Tongue (tissue), 2 donors: ENCODE measurements around the gene ATP2B3. TPM values are rescaled to one million over a fixed set of nuclear protein-coding genes. Genes with fewer than 3 reads are reported as not detected.
A peak's percentile ranks its signal among the peaks of the same experiment; 100 is the strongest.

Experiments used
- DNase-seq: peaks from one replicate; pipeline ENCODE4 v3.0.0-alpha.2; 2015
- total RNA-seq: library from RNA; depleted of rRNA; stranded (reverse); fragments of >200 nt; gene quantifications from one replicate; pipeline ENCODE4 v1.2.3, GENCODE V29; 2014

ATP2B3 gene
- total RNA-seq, 1 donor from 2014 or later = 0.41 TPM

DNA sequence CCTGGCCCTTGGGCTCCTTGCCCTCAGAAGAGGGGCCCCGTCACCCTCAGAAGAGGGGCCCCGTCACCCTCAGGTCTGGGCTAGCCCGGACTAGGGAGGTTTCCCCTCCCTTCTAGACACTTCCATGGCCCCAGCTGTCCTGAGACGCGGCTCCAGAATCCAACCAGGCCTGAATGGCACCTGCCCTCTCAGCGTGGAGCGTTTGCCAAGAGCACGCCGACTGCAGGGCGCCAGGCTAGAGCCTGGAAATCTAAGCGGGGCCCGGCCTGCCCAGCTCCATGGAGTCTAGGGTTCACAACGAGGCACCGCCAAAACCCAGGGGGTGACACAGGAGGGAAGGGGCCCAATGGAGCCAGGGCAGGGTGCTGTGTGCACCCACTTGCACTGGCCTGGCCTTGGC is 7.8 kb upstream of the ATP2B3 start:
- no peak for DNase-seq

DNA sequence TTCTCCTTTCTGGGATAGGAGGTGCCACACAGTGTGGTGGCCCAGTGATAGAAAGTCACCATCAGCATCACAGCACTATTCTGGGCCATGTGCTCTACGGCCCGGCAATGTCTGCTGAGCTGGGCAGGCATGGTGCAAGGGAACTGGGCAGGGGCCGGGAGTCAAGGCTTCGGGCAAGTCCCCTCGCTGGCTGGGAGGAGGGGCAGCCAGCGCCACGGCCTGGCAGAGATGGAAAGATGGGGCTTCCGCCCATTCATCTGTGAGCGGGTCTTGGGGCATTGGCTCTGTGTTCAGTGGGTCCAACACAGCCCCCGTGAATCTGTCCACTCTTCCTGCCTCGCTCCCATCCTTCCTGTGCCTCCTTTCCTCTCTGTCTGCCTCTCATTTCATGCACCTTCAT is 7.1 kb upstream of the ATP2B3 start:
- no peak for DNase-seq

DNA sequence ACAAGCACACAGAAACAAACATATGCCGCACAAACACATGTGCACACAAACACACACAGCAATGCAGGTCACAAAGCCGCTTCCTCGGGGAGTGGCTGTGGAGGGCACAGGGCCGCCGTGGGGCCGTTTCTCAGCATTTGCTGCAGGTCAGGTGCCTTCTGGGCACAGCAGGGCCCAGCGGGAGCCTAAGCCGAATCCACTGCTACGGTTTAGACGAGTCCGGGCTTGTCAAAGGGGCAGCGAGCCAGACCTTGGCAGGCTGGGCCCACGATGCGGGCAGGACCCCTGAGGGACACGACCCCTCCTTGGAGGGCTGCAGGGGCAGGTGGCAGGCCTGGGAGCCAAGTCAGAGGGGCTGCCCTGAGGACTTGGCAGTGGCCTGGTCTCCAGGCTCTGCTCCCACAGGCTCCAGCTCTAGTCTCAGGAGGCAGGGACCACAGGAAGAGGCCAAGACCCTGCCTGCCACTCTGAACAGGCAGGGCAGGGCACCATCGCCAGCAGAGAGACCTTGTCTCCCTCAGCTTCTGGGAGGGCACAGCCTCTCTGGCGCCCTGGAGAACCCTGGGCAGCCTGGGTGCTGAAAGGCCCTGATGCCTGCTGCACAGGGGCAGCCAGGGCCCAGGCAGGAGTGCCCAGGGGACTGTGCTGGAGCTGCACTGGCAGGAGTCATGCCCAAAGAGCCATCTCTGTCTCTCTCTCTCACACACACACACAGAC is 5.5 kb upstream of the ATP2B3 start:
- DNase-seq = no peak

DNA sequence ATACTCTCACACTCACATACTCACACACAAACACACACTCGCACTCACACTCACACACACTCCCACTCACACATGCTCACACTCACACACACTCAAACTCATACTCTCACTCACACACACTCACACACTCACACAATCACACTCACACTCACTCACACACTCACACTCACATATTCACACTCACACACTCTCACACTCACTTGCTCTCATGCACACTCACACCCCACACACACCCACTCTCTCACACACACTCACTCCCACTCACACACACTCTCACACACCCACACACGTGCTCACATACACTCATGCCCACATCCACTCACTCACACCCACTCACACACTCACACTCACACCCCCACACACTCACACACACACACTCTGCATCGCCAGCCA is 4.9 kb upstream of the ATP2B3 start:
- no peak for DNase-seq

DNA sequence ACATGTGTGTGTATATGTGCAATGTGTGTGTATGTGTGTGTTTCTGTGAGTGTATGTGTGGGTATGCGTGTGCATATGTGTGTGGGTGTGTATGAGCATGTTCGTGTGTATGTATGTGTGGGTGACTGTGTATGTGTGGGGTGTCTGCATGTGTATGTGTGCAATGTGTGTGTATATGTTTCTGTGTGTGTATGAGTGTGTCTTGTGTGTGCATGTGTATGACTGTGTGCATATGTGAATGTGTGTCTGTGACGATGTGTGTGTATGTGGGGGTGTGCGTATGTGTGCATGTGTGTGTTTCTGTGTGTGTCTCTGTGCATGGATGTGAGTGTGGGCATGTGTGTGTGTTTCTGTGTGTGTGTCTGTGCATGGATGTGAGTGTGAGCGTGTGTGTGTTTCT is 4.2 kb upstream of the ATP2B3 start:
- DNase-seq = no peak

DNA sequence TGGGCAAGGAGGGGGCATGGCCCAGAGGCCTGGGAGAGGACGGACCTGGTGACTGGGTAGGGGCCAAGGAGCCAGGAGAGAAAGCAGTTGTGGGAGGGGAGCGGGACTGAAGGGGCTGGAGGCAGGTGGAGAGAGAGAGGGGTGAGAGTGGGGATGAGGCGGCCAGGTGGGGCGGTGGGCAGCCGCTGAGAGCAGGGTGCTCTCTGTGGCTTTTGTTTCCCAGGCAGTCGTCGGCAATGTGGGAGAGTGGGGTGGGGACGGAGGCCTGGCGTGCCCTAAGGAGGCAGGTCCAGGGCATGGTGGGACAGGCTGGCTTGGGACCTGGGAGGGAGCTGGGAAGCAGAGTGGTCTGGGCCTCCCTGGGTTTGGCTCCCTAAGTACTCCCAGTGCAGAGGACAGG is 3.2 kb upstream of the ATP2B3 start:
- no peak for DNase-seq

DNA sequence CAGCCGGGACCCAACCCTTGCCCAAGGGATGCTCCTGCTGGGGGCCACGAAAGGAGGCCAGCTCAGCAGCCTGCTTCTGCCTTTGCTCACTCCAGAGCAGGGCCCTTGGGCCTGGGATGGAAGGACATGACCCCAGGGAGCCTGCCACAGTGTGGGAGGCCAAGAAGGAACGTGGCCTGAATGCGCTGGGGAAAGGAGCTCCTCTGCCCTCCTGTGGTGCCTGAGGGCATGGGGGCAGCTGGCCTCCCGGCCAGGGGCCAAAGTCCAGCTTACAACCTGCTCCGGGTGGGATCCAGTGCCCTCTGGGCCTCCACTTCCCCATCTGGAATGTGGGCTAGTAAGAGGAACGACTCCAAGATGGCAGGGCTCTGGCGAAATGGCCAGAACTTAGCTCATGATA is 2.0 kb upstream of the ATP2B3 start:
- DNase-seq = no peak

DNA sequence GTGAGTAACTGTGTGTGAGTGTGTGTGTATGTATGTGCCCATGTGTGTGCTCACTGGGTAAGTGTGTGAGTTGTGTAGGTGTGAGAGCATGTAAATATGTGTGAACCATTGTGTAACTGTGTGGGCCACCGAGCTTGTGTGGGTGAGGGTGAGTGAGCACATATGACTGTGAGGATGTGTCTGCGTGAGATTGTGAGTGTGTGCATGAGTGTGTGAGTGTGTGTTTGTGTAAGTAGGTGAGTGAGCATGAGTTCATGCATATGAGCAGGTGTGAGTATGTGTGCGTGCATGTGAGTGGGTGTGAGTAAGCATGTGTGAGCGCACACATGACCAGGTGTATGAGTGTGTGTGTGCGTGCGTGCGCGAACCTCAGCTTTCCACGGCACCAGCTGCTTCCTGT is 1.4 kb upstream of the ATP2B3 start:
- no peak for DNase-seq

DNA sequence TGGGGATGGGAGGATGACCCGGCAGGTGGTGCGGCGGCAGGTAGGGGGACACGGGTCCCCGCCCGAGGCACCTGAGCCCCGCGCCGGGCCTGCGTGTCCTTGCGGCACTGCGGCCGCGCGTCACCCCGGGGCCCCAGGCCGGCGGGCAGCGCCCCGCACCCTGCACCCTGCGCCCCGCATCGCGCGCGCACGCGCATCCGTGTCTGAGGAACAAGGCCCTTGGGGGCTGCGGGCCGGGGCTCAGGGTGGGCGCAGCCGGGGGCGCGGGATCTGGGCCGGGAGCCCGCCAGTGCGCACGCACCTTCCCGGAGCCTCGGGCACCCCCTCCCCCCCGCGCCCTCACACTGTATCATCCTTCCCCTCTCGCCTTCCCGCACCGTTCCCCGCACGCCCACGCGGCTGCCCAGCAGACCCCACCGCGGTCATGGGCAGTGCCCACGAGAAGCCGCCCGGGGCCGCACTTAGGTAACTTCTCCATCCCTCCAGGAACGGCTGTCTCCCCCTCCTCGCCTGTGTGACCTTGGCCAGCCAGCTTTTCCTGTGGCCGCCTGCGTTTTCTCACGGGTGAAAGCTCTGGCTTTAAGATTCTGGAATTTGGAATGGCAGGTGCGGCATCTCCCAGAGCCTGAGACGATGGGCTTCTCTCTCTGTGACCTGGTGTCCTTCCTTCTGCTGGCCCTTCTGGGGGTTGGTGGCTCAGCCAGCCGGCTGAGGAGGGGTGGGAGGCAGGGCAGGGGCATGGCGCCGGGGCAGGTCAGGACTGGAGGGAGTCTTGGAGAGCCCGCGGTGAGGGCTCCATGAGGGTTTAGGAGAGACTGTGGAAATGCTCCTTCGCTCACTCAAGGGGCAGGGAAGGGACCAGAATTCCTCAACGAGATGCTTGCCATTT is 748 bp downstream of the ATP2B3 start:
- DNase-seq = no peak

DNA sequence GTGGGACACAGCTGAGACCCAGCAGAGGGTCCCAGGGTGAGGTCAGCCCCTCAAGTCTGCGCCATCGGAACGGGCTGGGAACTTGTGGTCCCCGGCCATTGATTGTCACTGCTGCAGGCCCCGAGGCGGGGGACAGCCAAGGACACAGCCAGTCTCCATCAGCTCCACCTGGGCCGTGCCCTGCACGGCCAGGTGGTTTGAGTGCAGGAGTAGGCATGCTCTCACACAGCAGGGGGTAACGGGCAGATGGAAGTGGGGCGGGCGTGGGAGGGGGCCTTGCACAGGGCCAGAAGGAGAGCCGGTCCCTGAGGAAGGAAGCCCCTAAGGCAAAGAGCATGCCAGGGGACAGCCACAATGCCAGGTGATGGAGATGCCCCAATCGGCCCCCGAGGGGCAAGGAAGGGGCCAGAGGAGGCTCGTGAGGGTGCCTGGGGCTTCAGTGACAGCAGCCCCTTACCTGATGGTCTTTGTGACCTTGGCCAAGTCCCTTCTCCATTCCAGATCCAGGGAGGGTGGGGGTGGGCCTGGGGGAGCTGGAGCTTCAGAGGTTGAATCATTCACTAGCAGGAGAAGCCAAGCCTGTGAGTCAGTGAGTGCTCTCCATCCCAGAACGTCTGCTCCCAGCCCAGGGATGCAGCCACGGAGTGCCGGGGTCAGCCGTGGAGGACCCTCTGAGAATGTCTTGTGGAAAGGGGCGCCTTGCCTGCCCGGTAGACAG is 2.3 kb downstream of the ATP2B3 start:
- DNase-seq = no peak

DNA sequence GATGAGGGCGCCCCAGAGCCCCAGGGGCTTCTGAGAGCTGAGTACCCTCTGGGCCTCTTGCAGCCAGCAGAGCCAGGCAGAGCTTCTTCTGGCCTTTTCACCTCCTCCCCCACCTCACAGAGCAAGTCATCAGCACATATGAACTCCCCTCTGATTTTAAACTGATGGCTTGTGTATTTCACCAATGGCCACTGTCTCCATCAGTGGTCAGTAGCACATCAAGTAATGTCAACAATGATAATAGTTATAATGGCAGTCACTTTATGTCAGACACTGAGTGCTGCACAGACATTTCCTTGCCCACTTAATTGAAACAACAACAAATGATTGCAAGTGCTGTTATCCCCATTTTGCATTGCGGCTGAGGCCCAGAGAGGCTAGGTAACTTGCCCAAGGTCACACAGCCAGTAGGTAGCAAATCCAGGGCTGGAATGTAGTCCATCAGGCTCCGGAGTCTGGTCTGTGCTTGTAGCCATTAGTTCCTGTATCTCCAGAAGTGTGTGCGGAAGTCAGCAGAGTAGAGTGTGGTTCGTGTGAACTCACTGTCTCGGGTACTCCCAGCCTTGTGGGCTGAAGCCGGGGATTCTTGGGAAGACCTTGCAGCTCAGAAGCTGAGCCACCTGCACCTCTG is 3.0 kb downstream of the ATP2B3 start:
- DNase-seq = no peak

DNA sequence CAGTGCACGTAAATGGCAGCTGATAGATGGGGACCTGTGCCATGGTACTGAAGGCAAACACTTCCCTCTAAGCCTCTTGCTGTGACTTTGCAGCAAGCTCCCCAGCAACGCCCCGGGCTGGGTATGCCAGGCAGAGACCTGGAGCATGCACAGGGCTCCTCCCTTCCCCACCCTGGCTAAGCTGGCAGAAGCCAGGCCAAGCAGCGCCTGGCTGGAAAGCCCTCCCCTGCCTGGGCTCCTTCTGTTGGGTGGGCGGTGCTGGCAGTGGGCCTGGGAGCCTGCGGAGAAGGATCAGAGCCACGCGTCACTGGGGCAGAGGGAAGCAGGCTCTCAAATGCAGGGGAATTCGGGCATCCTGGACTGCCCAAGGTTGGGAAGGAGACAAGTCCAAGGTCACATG is 3.6 kb downstream of the ATP2B3 start:
- DNase-seq = peak; percentile 76

DNA sequence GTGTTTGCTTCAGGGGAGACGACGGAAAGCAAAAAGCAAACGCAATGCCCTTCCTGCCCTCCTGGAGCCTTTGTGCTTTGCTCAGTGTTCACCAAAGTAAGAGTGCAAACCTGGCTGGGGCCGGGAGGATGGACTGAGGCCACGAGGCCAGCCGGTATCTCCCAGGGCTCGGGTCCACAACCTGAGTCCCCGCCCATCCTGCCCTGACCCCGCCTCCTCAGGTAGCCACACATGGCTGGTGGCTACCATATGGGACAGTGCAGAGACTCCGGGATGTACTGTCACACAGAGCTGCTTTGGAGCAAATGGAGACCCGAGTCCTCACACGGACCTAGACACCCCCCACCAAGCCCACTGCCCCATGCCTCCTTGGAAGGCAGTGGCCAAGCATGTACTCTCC is 4.8 kb downstream of the ATP2B3 start:
- no peak for DNase-seq

DNA sequence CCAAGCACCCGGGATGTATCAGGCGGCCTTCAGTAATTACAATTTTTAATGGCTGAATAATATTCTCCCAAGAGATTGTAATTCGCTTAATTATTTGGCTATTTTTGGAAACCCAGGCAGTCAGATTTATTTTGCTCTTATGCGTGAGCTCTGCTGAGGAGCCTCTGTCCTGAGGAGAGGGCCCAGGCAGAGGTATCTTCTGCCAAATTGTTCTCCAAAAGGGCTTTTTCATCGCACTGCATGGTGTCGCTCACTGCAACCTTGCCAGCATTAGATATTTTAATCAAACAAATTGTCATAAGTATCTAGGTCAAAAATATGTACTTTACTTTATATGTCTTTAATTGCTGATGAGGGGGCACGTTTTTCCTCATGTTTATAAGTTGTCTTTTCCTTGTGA is 5.8 kb downstream of the ATP2B3 start:
- no peak for DNase-seq

DNA sequence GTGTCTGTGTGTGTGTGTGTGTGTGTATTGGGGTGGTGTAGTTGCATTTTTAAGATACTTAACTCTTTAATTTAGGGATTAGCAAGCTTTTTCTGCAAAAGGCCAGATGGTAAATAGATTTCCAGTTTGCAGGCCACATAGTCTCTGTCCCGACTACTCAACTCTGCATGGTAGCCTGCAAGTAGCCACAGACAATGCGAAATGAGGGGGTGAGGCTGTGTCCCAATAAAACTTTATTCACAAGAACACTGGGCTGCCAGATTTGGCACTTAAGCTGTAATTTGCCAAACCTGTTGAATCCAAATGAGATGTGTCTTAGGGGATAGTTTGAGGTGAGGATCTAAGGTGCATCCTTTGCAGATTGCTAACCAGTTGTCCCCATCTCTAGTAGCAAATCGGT is 6.8 kb downstream of the ATP2B3 start:
- no peak for DNase-seq

DNA sequence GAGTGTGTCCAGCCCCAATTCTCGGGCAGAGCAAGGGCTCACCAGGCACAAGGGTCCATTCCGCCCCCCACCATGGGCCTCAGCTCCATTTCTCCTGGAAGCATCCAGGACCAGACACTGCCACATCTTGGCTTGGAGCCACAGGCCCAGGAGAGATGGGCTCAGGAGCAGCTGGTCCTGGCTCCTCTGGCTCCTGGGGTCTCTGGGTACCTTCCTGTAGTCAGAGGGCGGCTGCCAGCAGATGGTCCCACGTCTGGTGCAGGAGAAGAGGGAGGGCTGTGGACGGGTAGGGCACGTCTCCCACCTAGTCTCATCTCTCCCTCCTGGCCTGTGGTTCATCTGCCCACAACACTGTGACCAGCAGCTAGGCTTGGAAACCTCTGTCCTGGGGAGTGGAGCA is 8.0 kb downstream of the ATP2B3 start:
- DNase-seq = no peak

DNA sequence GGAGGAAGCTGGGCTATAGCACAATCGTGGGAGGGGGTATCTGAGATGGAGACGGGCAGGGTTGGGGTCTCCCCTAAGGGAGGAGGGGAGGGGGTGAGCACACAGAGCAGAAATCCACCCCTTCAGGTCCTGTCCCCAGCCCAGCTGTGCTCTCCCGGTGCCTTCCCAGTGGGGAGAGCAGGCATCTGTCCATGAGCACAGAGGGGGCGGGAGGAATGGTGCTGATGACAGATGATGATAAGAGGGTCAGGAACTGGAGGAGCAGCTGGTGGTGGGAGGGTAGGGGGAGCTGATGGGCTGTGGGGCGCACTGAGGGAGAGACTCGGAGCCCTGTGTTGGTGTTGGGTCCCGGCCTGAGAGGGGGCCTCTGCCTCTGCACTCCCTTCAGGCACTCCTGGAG is 8.6 kb downstream of the ATP2B3 start:
- peak; percentile 44 for DNase-seq

DNA sequence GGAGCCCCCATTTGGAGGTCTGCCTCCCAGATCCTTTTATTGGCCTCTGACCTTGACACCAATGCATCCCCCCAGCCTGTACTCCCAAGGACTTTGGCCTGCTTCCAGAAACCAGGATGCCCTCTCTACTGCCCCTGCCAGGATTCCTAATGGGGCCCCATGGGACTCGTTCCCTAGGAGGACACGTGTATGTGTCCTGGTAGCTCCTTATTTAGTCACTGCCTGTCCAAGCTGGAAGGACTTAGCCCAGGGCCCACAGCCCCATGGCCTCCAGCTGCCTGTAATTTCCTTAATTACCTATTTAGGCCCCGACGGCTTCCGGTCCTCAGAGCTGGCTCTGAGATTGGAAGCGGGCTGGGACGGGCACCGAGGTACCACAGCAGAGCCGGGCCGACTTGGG is 9.4 kb downstream of the ATP2B3 start:
- no peak for DNase-seq

DNA sequence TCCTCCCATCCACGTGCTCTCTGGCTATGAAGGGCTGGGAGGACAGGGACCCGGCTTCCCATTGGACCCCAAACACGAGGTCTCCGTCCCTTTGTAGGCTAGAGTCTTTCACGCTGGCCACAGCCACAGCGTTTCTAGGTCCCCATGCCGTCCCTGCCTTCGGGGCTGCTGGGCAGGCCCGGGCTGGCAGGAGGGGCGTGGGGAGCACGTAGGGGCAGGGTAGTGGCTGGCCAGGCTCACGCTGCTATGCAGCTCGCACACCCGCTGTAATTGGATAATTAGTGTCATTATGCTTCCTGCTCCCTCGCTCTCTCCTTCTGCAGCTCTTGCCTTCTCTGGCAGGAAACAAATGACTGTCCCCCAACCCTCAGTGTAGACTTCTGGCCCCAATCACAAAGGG is 9.8 kb downstream of the ATP2B3 start:
- no peak for DNase-seq

DNA sequence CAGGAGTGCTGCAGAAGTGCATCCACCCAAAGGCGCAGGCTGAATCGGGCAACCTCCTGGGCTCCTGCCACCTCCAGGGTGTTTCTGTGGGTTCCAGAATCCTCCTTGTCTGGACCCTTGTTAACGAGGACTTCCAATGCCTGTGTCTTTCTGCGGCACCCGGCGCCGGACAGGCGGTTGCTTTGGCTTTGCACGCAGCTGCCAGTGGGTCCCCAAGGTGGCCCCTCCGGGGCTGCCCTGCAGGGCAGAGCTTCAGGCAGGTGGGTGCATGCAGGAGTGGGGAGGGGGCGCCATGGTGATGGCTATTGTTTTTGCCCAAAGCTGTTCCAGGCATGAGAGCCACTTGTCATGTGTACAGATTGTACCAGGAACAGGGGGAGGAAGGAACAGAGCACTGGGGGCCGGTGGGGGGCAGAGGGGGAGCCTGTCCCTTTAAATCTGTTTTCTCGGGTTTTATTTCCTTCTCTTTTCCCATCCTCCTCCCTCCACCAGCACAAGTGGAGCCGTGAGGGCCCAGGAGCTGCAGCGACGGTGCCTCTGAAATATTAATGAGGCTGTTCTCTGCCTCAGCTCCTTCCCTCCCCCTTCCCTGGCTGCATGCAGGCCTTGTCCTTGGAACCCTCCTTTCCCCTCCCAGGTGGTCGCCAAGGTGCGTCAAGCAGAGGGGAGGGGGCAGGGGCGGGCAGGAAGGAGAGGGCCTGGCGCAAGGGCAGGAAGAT is 13.1 kb downstream of the ATP2B3 start:
- no peak for DNase-seq

DNA sequence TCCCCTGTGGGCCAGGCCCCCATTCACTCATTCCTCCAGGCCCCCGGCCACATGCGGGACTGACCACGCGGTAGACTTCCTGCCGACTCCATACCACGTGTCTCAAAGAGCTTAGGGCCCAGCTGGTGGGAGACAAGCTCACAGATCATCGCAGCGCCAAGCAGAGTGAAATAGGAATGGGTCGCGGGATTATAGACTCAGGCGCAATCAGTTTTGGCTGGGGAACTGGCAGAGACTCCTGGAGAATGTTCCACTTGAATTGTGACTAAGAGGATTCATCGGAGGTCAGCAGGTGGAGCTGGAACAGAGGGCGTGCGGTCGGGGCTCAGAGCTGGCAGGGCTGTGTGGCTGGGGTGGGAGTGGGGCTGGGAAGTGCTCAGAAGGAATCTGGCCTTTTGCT is 15.6 kb downstream of the ATP2B3 start:
- peak; percentile 82 for DNase-seq

DNA sequence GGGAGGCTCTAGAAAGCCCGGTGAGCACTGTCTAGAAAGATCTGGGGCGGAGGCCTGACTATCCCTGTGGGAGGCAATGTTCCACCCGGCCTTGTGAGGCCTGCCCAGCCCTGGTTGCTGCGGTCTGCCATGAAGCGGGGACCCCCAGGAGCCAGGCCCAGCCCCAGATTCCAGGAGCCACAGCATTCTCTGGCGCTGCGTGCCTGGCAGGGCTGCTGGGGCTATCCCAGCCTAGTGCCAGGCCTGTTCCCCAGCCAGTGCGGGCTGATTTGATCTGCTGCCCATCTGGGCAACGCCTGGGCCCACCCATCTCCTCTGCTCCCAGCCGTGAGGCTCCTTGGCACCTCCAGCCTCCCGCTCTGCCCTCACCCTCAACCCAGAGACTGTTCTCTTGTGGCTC is 19.6 kb downstream of the ATP2B3 start:
- no peak for DNase-seq
